GM21723 (cell line): ENCODE results near the gene CTSA.
"Not testable (repeated sequence)": the region's sequence is repeated elsewhere in the genome, so short reads cannot be mapped to it uniquely, and the experiment has no call there.

ENCODE experiments used
- ATAC-seq: cut with Tn5 transposase; IDR thresholded peaks from one replicate; pipeline ENCODE4 v1.9.1; 2021; ENCODE audit warnings: mild to moderate bottlenecking, moderate library complexity; ENCODE audit not compliant: unreplicated experiment

The CTSA gene

DNA sequence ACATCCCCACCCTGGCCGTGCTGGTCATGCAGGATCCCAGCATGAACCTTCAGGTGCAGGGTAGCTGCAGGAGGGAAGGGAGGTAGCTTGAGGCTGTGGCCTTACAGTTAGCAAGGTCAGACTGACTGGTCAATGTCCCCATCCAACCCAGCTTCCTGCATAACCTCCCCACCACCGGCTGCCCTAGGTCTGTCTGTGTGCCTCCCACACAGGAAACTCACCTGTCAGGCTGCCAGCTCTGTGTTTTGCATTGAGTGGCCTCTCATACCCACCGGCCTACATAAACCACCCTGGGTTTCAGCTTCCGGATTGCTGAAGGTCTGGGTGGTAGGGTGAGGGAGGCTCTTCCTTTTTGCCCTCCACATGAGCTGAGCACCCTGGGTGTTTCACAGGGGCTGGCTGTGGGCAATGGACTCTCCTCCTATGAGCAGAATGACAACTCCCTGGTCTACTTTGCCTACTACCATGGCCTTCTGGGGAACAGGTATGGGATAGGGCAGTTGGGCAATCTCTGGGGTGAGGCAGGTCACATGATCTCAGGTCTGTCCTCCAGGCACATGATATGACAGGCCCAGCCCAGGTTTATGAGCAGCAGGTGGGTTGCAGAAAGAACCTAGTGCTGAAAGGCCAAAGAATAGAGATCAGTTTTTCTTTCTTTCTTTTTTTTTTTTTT lies 1.8 kb downstream of the CTSA start:
- ATAC-seq: no peak

DNA sequence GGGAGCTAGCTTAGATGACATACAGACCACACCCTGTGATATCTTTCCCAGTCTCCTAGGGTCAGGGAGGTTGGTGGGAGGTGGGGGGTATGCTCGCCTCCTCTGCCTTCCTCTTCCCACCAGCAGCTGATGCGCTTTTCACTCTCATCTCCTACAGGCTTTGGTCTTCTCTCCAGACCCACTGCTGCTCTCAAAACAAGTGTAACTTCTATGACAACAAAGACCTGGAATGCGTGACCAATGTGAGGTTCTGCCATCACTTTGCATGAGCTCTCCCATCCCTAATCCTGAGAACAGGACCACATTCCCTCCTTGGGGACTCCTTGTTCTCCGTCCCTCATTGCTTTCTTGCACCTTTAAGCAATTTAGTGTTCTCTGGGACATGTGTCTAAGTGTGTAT lies 2.7 kb downstream of the CTSA start:
- no peak for ATAC-seq

DNA sequence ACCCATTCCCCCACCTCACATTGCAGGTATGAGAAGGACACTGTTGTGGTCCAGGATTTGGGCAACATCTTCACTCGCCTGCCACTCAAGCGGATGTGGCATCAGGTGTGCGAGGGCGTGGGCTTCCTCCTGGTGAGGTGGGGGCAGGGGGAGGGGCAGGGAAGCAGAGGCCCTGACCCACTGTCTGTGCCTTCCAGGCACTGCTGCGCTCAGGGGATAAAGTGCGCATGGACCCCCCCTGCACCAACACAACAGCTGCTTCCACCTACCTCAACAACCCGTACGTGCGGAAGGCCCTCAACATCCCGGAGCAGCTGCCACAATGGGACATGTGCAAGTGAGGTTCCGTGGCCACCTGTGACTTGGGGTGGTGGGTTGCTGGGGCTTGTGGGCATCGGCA lies 3.7 kb downstream of the CTSA start:
- no peak for ATAC-seq

DNA sequence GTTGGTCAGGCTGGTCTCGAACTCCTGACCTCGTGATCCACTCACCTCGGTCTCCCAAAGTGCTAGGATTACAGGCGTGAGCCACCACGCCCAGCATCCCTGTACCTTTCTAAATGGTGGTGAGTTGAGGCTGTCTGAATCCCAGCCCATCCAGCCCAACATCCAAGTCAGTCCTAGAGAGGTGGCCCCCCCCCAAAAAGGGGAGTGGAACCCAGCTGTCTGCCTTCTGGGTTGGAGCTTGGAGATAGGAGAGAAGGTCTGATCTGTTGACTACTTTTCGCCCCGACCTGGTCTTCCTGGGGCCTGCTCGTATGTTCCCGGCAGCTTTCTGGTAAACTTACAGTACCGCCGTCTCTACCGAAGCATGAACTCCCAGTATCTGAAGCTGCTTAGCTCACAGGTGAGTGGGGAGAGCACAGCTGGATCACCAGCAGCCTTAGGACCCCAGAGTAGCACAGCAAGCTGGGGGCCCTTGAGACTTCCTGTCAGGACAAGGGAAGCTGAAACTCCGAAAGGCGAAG lies 5.6 kb downstream of the CTSA start:
- no peak for ATAC-seq

DNA sequence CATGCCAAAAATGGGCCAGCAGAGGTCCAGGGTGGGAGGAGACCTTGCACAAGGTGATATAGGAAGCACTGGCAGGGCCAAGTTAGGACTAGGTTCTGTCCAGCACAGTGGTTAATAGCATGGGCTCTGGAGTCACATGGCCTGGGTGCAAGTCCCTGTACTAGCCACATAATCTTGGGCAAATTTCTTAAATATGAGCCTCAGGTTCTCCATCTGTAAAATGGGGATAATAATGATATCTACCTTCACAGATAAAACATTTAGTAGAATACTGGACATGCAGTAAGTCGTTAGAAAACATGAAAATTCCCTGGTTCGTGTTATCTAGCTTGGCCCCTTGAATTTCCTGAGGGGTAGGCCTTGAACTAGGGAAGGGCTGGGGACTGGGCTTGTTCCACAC lies 6.2 kb downstream of the CTSA start:
- no peak for ATAC-seq

DNA sequence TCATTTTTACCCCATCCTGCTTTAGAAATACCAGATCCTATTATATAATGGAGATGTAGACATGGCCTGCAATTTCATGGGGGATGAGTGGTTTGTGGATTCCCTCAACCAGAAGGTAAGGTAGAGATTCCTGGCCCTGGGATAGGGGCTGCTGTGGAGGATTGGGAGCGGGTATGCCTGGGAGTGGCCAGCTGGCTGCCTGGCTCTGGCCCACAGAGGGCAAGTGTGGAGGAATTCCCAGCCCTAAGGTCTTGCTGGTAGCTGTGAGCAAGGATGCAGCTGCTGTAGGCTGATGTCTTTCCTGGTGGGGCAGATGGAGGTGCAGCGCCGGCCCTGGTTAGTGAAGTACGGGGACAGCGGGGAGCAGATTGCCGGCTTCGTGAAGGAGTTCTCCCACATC lies 6.6 kb downstream of the CTSA start:
- ATAC-seq: no peak

DNA sequence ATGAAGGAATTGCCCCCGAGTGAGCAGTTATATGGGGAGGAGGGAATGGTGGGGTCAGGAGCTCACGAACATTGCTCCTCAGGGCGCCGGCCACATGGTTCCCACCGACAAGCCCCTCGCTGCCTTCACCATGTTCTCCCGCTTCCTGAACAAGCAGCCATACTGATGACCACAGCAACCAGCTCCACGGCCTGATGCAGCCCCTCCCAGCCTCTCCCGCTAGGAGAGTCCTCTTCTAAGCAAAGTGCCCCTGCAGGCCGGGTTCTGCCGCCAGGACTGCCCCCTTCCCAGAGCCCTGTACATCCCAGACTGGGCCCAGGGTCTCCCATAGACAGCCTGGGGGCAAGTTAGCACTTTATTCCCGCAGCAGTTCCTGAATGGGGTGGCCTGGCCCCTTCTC lies 7.2 kb downstream of the CTSA start:
- ATAC-seq: no peak

DNA sequence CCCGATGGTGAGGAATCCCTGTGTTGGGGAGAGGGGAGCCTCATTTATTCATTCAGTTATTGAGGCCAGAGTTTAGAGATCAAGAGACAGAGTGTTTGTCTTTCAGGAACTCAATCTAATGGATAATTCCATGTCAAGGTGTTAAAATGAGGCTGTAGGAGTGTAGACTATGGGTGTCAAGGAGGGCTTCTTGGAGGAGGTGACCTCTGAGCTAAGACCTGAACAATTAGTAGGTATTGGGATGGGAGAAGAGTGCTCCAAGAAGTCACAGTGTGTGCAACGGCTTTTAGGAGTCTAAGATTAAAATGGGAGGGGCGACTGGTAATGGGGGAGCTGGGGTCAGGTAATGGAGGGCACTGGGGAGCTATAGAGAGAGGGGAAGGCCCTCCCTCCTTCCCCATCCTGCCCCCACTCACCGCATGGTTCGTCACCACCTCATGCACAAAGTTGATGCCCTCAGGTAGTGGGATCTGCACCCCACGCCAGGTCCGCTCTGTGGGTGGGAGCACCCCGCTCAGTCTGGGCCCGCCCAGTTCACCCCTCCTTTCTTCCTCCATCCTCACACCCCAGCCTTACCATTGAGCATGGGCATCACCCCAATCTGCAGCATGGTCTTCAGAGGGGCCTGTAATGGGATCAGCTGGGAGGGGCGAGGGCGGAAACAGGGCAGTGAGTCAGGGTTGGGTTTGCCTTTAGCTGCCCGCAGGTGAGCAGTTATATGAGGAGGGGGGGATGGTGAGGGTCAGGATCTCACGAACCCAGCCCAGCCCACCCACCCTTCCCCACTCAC lies 8.1 kb downstream of the CTSA start:
- ATAC-seq: no peak

DNA sequence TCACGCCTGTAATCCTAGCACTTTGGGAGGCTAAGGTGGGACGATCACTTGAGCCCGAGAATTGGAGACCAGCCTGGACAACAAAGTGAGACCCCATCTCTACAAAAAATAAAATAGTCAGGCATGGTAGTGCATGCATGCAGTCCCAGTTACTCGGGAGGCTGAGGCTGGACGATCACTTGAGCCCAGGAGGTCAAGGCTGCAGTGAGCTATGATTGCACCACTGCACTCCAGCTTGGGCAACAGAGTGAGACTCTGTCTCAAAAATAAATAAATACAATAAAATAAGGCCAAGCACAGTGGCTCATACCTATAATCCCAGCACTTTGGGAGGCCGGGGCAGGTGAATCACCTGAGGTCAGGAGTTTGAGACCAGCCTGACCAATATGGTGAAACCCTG lies 10.2 kb downstream of the CTSA start:
- ATAC-seq: not testable (repeated sequence)

DNA sequence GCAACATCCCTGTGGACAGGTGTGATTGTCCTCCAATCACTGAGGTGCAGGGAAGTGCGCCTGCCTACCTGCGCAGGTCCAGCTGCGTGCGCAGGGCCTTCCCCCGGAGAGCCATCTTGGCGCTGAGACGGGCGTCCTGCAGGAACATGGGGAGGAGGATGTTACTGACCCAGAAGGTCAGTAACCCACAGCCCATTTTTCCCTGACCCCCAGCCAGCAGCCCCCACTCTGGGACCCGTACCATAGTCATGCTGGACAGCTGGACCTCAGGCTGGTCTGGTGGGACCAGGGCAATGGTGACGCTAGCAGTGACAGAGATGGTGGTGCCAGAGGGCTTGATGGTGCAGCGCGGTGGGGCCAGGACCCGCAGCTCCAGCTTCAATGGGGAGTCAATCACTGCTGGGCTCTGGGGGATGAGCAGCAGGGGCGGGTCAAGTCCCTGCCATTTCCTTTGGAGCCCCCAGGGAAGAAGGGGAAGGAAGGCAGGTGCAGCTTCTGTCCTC lies 11.1 kb downstream of the CTSA start:
- no peak for ATAC-seq

DNA sequence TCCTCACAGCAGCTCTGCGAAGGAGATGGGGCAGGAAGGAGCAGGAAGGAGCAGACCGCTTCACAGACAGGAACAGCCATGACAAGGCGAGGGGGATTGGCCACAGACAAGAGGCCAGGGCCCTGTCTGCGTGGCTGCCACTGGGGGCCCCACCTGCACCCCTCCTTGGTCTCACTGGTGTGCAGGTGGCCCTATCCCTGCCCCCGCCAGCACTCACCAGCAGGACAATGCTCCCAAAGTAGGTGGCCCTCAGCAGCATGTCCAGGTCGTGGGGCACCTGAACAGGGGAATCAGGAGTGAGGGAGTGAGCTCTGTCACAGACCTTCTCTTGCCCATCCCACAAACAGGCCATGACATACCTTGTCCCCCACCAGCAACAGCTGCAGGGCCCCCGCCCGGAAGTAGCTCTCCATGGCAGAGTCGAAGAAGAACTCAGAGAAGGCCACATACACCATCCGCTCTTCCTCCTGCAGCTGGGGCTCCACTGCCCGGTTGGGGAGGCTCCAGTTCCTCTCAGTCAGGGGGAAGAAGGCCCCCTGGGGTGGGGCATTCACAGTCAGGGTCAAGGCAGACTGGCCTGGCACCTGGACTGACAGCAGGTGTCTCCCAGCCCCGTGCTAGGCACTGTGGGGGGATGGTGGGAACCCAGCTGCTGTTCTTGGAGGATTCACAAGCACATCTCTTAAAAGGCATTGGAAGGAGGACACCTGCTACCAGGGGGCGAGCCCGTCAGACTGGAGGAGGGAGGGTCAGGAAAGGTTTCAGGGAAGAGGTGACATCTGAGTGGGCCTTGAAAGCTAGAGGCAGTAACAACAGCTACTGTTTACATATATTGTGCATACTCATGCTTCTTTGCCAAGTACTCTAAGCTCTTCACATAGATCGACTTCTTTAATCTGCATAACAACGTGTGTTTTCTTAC lies 13.7 kb downstream of the CTSA start:
- no peak for ATAC-seq

DNA sequence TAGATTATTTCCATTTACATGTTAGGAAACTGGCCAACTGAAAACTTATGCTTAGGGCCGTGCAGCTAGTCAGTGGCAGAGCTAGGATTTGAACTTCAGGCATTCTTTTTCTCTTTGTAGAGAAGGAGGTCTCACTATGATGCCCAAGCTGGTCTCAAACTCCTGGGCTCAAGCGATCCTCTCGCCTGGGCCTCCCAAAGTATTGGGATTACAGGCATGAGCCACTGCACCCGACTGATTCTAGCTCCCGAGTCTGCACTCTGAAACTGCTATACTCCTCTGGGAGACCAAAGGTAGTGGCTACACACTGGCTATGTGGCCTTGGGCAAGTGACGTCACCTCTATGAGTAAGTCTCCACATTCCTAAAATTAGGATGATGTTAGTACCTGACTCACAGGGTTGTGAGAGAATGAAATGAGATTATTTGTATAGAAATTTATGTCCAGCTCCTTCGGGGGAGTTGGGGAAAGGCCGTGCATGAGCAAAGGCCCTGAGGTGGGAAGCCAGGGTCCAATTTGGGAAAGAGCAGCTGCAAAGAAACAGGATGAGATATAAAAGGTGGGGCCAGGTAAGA lies 14.5 kb downstream of the CTSA start:
- no peak for ATAC-seq

DNA sequence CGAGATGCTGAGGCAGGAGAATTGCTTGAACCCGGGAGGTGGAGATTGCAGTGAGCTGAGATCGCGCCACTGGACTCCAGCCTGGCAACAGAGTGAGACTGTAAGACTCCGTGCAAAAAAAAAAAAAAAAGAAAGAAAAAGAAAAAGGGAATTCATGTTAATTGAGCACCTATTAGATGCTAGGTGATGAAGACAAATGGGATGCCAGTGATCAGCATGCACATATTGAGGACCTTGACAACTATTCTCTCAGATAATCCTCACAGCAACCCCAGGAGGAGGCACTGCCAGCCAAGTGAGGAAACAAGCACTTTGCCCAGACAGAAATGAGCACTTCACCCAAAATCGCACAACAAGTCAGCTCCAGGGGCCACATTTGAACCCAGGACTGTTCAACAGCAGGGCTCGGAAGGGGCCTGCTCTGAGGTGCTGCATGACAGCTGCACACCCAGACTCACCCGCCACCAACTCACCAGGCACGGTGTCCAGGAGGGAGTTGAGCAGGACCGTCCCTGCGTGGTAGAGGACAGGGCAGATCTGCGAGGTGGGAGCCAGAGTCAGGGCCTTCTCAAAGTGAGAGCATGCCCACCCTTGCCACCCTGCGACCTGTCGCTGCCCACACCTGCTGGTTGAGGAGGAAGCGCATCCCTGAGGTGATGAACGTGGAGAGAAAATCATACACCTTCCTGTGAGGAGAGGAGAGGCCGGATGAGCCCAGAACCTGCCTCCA lies 16.2 kb downstream of the CTSA start:
- ATAC-seq: no peak

DNA sequence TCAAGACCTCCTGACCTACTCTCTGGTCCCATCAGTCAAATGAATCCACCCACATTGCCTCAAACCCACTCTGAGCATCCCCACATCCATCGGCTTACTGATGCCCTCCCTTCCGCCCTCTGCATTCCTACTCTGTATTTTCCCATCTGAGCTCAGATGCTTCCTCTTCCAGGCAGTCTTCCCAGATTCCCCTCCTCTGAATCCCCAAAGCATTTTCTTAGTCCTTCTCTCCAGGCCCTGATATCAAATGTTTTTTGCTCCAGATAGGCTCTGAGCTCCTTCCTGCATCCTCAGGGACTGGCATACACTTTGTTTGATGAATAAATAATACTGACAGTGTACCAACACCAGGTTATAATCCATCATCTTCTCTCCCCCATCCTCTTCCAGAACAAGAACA lies 16.9 kb downstream of the CTSA start:
- no peak for ATAC-seq

DNA sequence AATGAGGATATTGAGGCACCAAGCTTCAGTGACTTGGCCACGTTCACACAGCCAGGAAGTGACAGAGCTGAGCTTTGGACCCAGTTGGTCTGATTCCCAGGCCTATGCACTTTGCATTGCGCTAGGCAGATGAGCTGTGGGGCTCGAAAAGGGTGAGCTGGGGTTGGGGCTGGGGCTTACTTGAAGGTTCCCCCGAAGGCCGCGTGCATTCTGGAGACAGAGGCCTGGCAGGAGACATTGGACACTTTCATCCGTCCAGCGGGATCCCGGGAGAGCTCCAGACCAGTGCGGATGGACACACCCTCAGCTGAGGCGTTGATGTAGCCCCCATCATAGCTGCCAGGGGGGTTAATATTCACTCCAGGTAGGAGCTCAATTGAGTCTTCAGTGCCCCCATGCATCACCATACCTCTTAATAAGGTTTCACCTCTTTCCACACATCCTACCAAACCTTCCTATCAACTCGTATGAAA lies 18.2 kb downstream of the CTSA start:
- no peak for ATAC-seq

DNA sequence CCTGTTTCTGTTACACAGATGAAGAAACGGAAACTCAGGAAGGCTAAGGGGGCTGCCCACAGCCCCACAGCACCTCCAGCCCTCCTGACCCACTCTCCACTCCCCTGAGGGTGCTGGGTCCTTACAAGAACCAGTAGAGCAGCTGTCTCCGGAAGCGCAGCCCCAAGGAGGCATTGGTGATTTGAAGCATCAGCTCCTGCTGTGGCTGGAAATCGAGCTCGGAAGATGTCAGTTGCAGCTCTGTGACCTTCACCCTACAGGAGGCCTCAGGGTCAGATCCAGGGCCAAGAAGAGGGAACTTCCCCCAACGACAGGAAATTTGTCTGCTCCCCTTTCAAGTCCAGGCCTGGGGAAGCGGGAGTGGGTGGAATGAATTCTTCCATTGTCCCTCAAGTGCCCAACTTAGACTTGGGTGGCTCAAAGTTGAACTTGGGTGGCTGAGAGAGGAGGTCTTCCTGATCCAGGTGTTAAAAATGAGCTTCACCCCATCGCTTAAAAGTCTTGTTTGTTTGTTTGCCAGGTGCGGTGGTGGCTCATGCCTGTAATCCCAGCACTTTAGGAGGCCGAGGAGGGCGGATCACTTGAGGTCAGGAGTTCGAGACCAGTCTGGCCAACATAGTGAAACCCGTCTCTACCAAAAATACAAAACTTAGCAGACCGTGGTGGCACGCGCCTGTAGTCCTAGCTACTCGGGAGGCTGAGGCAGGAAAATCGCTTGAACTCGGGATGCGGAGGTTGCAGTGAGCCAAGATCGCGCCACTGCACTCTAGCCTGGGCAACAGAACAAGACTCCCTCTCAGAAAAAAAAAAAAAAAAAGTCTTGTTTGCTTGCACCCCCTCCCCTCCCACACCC lies 18.9 kb downstream of the CTSA start:
- no peak for ATAC-seq

DNA sequence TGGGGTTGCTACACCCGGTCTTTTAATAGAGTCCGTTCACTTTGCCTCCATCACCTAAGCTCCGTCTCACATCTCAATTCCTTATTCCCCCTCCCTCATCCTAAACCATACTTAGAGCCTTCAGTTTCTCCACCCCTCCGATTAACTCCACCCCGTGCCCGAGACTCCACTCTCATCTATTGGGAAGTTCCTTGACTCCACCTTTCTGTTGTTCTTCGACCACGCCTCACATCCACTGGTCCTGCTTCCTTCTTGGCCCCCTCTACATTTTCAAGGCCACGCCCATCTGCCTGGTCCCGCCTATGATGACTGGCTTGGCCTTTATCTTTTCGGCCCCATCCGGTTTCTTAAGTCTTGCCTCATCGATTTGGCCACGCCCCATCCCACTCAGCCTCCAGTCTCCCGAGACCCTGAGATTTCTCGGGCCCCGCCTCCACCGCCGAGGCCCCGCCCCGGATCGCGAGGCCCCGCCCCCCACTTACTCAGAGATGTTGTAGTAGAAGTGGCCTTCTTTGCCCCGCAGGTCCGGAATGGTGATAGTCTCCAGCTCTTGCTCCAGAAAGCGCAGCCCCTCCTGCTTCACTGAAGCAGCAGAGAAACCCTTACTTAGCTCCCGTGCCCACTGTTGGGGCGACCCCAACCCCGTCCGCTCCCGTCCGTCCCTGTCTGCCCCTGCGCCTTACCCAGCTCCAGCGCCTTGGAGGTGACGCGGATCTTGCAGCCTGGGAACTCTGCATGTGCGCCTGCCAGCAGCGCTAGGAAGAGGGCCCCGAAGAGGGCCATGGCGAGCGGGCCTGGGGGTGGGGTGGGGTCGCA lies 19.7 kb downstream of the CTSA start:
- ATAC-seq: peak; percentile 90
